ENCODE results near the gene RASAL2.

GRCh38 chr1:178407655-178408054, 313.8 kb downstream of the RASAL2 start:
- TF ChIP-seq CTCF (IDR thresholded peaks at IDR 0.05; ENCODE audit: insufficient read depth, low read depth, low read length), result no peak
- TF ChIP-seq EZH2 (IDR thresholded peaks at IDR 0.05; ENCODE audit: insufficient read depth, low read length), result no peak
